ENCODE results near the gene STAP2.
A peak's percentile ranks its signal among the peaks of the same experiment; 100 is the strongest.

The STAP2 gene

GRCh38 chr19:4338441-4339355, at the start of gene STAP2:
TSS of gene STAP2 (minus strand) at chr19:4338827. CDS start at chr19:4338753, 74 bp downstream.
- H3K36me3 ChIP-seq (ENCODE audit: insufficient read depth, low read length), result no peaks in the 10 kb centered on the region
- H3K4me1 ChIP-seq (ENCODE audit: insufficient read depth, low read length), result peaks cover 5% of the 10 kb centered on the region
- no peaks in the 10 kb centered on the region for H3K9me3 ChIP-seq (ENCODE audit: low read length)
- no peak within 1 kb of the TSS for H3K9ac ChIP-seq (ENCODE audit: low read length)
- no peak within 1 kb of the TSS for H3K27ac ChIP-seq (ENCODE audit: low read depth, low read length)
- H3K27me3 ChIP-seq (ENCODE audit: control insufficient read depth in 1 of 2, insufficient read depth in 2 of 2, low read length in 2 of 2), result no peaks in the 10 kb centered on the region
- H3K4me3 ChIP-seq (ENCODE audit: low read depth in 1 of 2, low read length in 2 of 2), result peak within 1 kb of the TSS; percentile 30 to 53

- Histone ChIP-seq H3K36me3 (ENCODE audit: insufficient read depth, low read length) (peaks cover 19% of the 10 kb centered on the region), H3K4me1 (ENCODE audit: insufficient read depth, low read length) (peaks cover 38% of the 10 kb centered on the region), H3K27me3 (ENCODE audit: control insufficient read depth in 1 of 2, insufficient read depth in 2 of 2, low read length in 2 of 2) (no peaks in the 10 kb centered on the region), H3K4me3 (ENCODE audit: low read depth in 1 of 2, low read length in 2 of 2) (no peak overlapping the region), H3K9me3 (ENCODE audit: low read length) (no peaks in the 10 kb centered on the region), H3K9ac (ENCODE audit: low read length) (no peak overlapping the region), H3K27ac (ENCODE audit: low read depth, low read length) (no peak overlapping the region)
Measured at GRCh38 chr19:4386041-4386782, 47.6 kb upstream of the STAP2 start.

- no peaks in the 10 kb centered on the region for H3K27me3 ChIP-seq (ENCODE audit: control insufficient read depth in 1 of 2, insufficient read depth in 2 of 2, low read length in 2 of 2)
- no peaks in the 10 kb centered on the region for H3K9me3 ChIP-seq (ENCODE audit: low read length)
- no peak overlapping the region for H3K9ac ChIP-seq (ENCODE audit: low read length)
- H3K4me1 ChIP-seq (ENCODE audit: insufficient read depth, low read length), result peaks cover 34% of the 10 kb centered on the region
- no peak overlapping the region for H3K4me3 ChIP-seq (ENCODE audit: low read depth in 1 of 2, low read length in 2 of 2)
- peaks cover 19% of the 10 kb centered on the region for H3K36me3 ChIP-seq (ENCODE audit: insufficient read depth, low read length)
- H3K27ac ChIP-seq (ENCODE audit: low read depth, low read length), result no peak overlapping the region
Measured at GRCh38 chr19:4385291-4386040, 46.8 kb upstream of the STAP2 start.

GRCh38 chr19:4380254-4380727, 41.7 kb upstream of the STAP2 start:
- peaks cover 13% of the 10 kb centered on the region for H3K36me3 ChIP-seq (ENCODE audit: insufficient read depth, low read length)
- H3K4me3 ChIP-seq (ENCODE audit: low read depth in 1 of 2, low read length in 2 of 2), result no peak overlapping the region
- no peaks in the 10 kb centered on the region for H3K9me3 ChIP-seq (ENCODE audit: low read length)
- H3K27ac ChIP-seq (ENCODE audit: low read depth, low read length), result no peak overlapping the region
- H3K27me3 ChIP-seq (ENCODE audit: control insufficient read depth in 1 of 2, insufficient read depth in 2 of 2, low read length in 2 of 2), result no peaks in the 10 kb centered on the region
- peaks cover 35% of the 10 kb centered on the region for H3K4me1 ChIP-seq (ENCODE audit: insufficient read depth, low read length)
- no peak overlapping the region for H3K9ac ChIP-seq (ENCODE audit: low read length)

GRCh38 chr19:4379383-4380253, 41.0 kb upstream of the STAP2 start:
- Histone ChIP-seq H3K36me3 (ENCODE audit: insufficient read depth, low read length) (peaks cover 12% of the 10 kb centered on the region), H3K4me1 (ENCODE audit: insufficient read depth, low read length) (peaks cover 42% of the 10 kb centered on the region), H3K4me3 (ENCODE audit: low read depth in 1 of 2, low read length in 2 of 2) (no peak overlapping the region)

GRCh38 chr19:4378886-4379285, 40.3 kb upstream of the STAP2 start:
- no peak overlapping the region for H3K9ac ChIP-seq (ENCODE audit: low read length)
- no peak overlapping the region for H3K4me3 ChIP-seq (ENCODE audit: low read depth in 1 of 2, low read length in 2 of 2)
- H3K9me3 ChIP-seq (ENCODE audit: low read length), result no peaks in the 10 kb centered on the region
- H3K36me3 ChIP-seq (ENCODE audit: insufficient read depth, low read length), result peaks cover 5% of the 10 kb centered on the region
- H3K4me1 ChIP-seq (ENCODE audit: insufficient read depth, low read length), result peaks cover 49% of the 10 kb centered on the region
- no peak overlapping the region for H3K27ac ChIP-seq (ENCODE audit: low read depth, low read length)
- H3K27me3 ChIP-seq (ENCODE audit: control insufficient read depth in 1 of 2, insufficient read depth in 2 of 2, low read length in 2 of 2), result no peaks in the 10 kb centered on the region

More at GRCh38 chr19:4379383-4380253, 41.0 kb upstream of the STAP2 start:
- Histone ChIP-seq H3K9me3 (ENCODE audit: low read length) (no peaks in the 10 kb centered on the region), H3K27me3 (ENCODE audit: control insufficient read depth in 1 of 2, insufficient read depth in 2 of 2, low read length in 2 of 2) (no peaks in the 10 kb centered on the region), H3K9ac (ENCODE audit: low read length) (no peak overlapping the region), H3K27ac (ENCODE audit: low read depth, low read length) (no peak overlapping the region)

- Histone ChIP-seq H3K9me3 (ENCODE audit: low read length) (no peaks in the 10 kb centered on the region), H3K4me3 (ENCODE audit: low read depth in 1 of 2, low read length in 2 of 2) (no peak overlapping the region), H3K27me3 (ENCODE audit: control insufficient read depth in 1 of 2, insufficient read depth in 2 of 2, low read length in 2 of 2) (no peaks in the 10 kb centered on the region), H3K4me1 (ENCODE audit: insufficient read depth, low read length) (peaks cover 66% of the 10 kb centered on the region), H3K9ac (ENCODE audit: low read length) (no peak overlapping the region), H3K27ac (ENCODE audit: low read depth, low read length) (no peak overlapping the region), H3K36me3 (ENCODE audit: insufficient read depth, low read length) (no peaks in the 10 kb centered on the region)
Measured at GRCh38 chr19:4376991-4377781, 38.6 kb upstream of the STAP2 start.

- Histone ChIP-seq H3K4me3 (ENCODE audit: low read depth in 1 of 2, low read length in 2 of 2) (no peak overlapping the region), H3K9ac (ENCODE audit: low read length) (peak overlapping the region; percentile 11), H3K9me3 (ENCODE audit: low read length) (no peaks in the 10 kb centered on the region), H3K36me3 (ENCODE audit: insufficient read depth, low read length) (no peaks in the 10 kb centered on the region), H3K27ac (ENCODE audit: low read depth, low read length) (no peak overlapping the region), H3K27me3 (ENCODE audit: control insufficient read depth in 1 of 2, insufficient read depth in 2 of 2, low read length in 2 of 2) (no peaks in the 10 kb centered on the region), H3K4me1 (ENCODE audit: insufficient read depth, low read length) (peaks cover 71% of the 10 kb centered on the region)
Measured at GRCh38 chr19:4376671-4376990, 38.0 kb upstream of the STAP2 start.

- H3K27me3 ChIP-seq (ENCODE audit: control insufficient read depth in 1 of 2, insufficient read depth in 2 of 2, low read length in 2 of 2), result no peaks in the 10 kb centered on the region
- no peak overlapping the region for H3K4me3 ChIP-seq (ENCODE audit: low read depth in 1 of 2, low read length in 2 of 2)
- H3K4me1 ChIP-seq (ENCODE audit: insufficient read depth, low read length), result peaks cover 73% of the 10 kb centered on the region
- peak overlapping the region; percentile 11 for H3K9ac ChIP-seq (ENCODE audit: low read length)
- H3K9me3 ChIP-seq (ENCODE audit: low read length), result no peaks in the 10 kb centered on the region
- H3K27ac ChIP-seq (ENCODE audit: low read depth, low read length), result no peak overlapping the region
- H3K36me3 ChIP-seq (ENCODE audit: insufficient read depth, low read length), result no peaks in the 10 kb centered on the region
Measured at GRCh38 chr19:4376028-4376670, 37.5 kb upstream of the STAP2 start.

Measured in muscle layer of colon (tissue), 2 donors.